ENCODE data around the gene GPX2.

The GPX2 gene

DNA sequence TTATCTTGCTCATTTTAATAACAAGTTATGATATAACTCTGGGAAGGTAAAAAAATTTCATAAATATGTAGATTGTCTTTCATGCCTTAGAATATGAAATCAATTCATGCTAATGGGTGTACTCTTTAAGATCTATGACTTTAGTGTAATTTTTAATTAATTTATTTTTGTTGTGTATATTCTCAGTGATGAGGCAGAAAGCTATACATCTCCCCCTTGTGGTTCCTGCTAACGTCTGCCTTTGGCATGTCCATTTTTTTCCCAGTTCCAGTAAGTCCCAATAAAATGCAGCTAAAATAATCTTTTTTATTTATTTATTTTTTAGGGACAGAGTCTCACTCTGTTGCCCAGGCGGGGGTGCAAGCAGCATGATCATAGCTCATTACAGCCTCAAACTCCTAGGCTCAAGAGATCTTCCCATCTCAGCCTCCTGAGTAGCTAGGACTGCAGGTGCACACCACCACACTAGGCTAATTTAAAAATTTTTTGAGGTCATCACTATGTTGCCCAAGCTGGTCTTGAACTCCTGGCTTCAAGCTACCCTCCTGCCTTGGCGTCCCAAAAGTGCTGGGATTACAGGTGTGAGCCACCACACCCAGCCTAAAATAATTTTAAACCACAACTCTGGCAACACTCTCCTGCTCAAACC, 31.6 kb downstream of the GPX2 start:
- Histone ChIP-seq H3K27me3 (ENCODE audit: insufficient read depth, low read length) (peaks cover 7% of the 10 kb centered on the region; the same call in 1 of the 2 replicates), H3K4me3 (ENCODE audit: low read depth, low read length, poor library complexity, severe bottlenecking) (no peak overlapping the region), H3F3A (ENCODE audit: insufficient read depth, low read length) (no peaks in the 10 kb centered on the region), H3K79me2 (ENCODE audit: insufficient read depth, low read length) (peaks cover 15% of the 10 kb centered on the region), H3K36me3 (ENCODE audit: insufficient read depth, low read length) (peaks cover 8% of the 10 kb centered on the region), H2AFZ (ENCODE audit: low read length) (no peak overlapping the region), H3K9me2 (ENCODE audit: low read depth, low read length) (no peaks in the 10 kb centered on the region), H3K27ac (ENCODE audit: low read depth, low read length, poor library complexity, severe bottlenecking) (no peak overlapping the region), H3K4me2 (ENCODE audit: low read length) (no peak overlapping the region), H3K9ac (ENCODE audit: low read length) (no peak overlapping the region), H3K9me3 (ENCODE audit: low read length) (no peaks in the 10 kb centered on the region), H4K20me1 (ENCODE audit: insufficient read depth, low read length) (no peaks in the 10 kb centered on the region), H3K4me1 (ENCODE audit: insufficient read depth, low read length, severe bottlenecking) (peaks cover 16% of the 10 kb centered on the region)
- TF ChIP-seq, protein P1, sequence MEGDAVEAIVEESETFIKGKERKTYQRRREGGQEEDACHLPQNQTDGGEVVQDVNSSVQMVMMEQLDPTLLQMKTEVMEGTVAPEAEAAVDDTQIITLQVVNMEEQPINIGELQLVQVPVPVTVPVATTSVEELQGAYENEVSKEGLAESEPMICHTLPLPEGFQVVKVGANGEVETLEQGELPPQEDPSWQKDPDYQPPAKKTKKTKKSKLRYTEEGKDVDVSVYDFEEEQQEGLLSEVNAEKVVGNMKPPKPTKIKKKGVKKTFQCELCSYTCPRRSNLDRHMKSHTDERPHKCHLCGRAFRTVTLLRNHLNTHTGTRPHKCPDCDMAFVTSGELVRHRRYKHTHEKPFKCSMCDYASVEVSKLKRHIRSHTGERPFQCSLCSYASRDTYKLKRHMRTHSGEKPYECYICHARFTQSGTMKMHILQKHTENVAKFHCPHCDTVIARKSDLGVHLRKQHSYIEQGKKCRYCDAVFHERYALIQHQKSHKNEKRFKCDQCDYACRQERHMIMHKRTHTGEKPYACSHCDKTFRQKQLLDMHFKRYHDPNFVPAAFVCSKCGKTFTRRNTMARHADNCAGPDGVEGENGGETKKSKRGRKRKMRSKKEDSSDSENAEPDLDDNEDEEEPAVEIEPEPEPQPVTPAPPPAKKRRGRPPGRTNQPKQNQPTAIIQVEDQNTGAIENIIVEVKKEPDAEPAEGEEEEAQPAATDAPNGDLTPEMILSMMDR (IDR thresholded peaks at IDR 0.05; ENCODE audit: low read length), result peak; percentile 45
- no peak for TF ChIP-seq EZH2 (IDR thresholded peaks at IDR 0.05; ENCODE audit: borderline replicate concordance, low read length)

DNA sequence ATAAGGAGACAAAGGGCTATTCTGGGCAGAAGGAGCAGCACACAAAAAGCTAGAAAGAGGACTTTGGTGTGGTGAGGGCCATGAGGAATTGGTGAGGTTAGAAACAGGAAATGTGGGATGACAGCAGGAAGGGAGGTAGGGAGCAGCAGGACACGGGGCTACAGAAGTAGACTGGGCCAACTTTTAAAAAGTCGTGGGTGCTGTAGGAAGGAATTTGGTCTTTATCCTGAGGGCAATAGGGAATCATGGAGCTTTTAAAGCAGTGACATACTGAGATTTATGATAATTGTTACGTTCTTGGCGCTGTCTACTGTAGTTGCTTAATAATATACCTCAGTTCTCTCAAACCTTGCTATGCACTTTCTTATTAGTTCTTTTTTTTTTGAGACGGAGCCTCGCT, 36.5 kb downstream of the GPX2 start:
- no peak overlapping the region for H3K4me3 ChIP-seq (ENCODE audit: low read depth, low read length, poor library complexity, severe bottlenecking)
- no peaks in the 10 kb centered on the region for H3K9me2 ChIP-seq (ENCODE audit: low read depth, low read length)
- no peak overlapping the region for H2AFZ ChIP-seq (ENCODE audit: low read length)
- H4K20me1 ChIP-seq (ENCODE audit: insufficient read depth, low read length), result no peaks in the 10 kb centered on the region
- H3K4me1 ChIP-seq (ENCODE audit: insufficient read depth, low read length, severe bottlenecking), result no peaks in the 10 kb centered on the region
- H3K4me2 ChIP-seq (ENCODE audit: low read length), result no peak overlapping the region
- H3K79me2 ChIP-seq (ENCODE audit: insufficient read depth, low read length), result no peaks in the 10 kb centered on the region
- no peak overlapping the region for H3K27ac ChIP-seq (ENCODE audit: low read depth, low read length, poor library complexity, severe bottlenecking)
- H3K27me3 ChIP-seq (ENCODE audit: insufficient read depth, low read length), result peaks cover 11% of the 10 kb centered on the region; the same call in 1 of the 2 replicates
- no peaks in the 10 kb centered on the region for H3K36me3 ChIP-seq (ENCODE audit: insufficient read depth, low read length)
- H3F3A ChIP-seq (ENCODE audit: insufficient read depth, low read length), result no peaks in the 10 kb centered on the region
- H3K9ac ChIP-seq (ENCODE audit: low read length), result no peak overlapping the region
- no peak for TF ChIP-seq EZH2 (IDR thresholded peaks at IDR 0.05; ENCODE audit: borderline replicate concordance, low read length)
- TF ChIP-seq, protein P1 (IDR thresholded peaks at IDR 0.05; ENCODE audit: low read length), result no peak
- H3K9me3 ChIP-seq (ENCODE audit: low read length), result no peaks in the 10 kb centered on the region

DNA sequence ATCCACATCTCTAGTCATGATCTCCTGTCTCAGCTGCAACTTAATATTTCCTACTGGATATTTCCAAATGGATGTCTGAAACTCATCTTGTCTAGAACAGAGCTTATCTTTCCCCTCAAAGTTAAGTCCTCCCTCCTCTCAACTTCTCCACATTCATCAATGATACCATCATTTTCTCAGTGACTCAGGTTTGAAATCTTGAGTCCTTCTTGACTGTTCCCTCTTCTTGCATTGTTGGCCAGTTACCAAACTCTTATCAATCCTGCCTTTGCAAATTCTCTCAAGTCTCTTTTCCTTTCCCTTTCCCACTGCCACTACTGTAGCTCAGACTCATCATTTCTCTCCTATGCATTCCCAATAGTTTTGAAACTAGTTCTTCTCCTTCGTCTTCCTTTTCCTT, 42.6 kb downstream of the GPX2 start:
- no peak overlapping the region for H3K9ac ChIP-seq (ENCODE audit: low read length)
- H2AFZ ChIP-seq (ENCODE audit: low read length), result no peak overlapping the region
- no peaks in the 10 kb centered on the region for H3K79me2 ChIP-seq (ENCODE audit: insufficient read depth, low read length)
- 0 out of 2 replicates have a peak, but pooled peaks cover 4% of the 10 kb centered on the region for H3K27me3 ChIP-seq (ENCODE audit: insufficient read depth, low read length)
- H3K9me3 ChIP-seq (ENCODE audit: low read length), result no peaks in the 10 kb centered on the region
- no peaks in the 10 kb centered on the region for H3K36me3 ChIP-seq (ENCODE audit: insufficient read depth, low read length)
- no peaks in the 10 kb centered on the region for H3K4me1 ChIP-seq (ENCODE audit: insufficient read depth, low read length, severe bottlenecking)
- H3K4me2 ChIP-seq (ENCODE audit: low read length), result no peak overlapping the region
- H3K9me2 ChIP-seq (ENCODE audit: low read depth, low read length), result no peaks in the 10 kb centered on the region
- TF ChIP-seq EZH2 (IDR thresholded peaks at IDR 0.05; ENCODE audit: borderline replicate concordance, low read length), result no peak
- TF ChIP-seq, protein P1 (IDR thresholded peaks at IDR 0.05; ENCODE audit: low read length), result no peak
- H4K20me1 ChIP-seq (ENCODE audit: insufficient read depth, low read length), result no peaks in the 10 kb centered on the region
- no peak overlapping the region for H3K4me3 ChIP-seq (ENCODE audit: low read depth, low read length, poor library complexity, severe bottlenecking)
- no peaks in the 10 kb centered on the region for H3F3A ChIP-seq (ENCODE audit: insufficient read depth, low read length)
- H3K27ac ChIP-seq (ENCODE audit: low read depth, low read length, poor library complexity, severe bottlenecking), result no peak overlapping the region

Measured in OCI-LY1 (cell line).